Peyer's patch (tissue), 4 donors: Measurements from ENCODE around the gene FAM181B. TPM values are rescaled to one million over a fixed set of nuclear protein-coding genes. Genes with fewer than 3 reads are reported as not detected.
A peak's percentile ranks its signal among the peaks of the same experiment; 100 is the strongest.

ENCODE experiments used
- DNase-seq, 3 donors: peaks; one replicate each; pipeline ENCODE4 v3.0.0-alpha.2; 2017 to 2019
- H3K27ac ChIP-seq, 4 donors: fragments of 200-600 bp; sonication (generic); one replicate each; pipeline ENCODE4 v1.5.1; 2016 to 2019
- H3K27me3 ChIP-seq, 2 donors: fragments of 200-600 bp; sonication (generic); one replicate each; pipeline ENCODE4 v1.5.1; 2019
- H3K36me3 ChIP-seq, 3 donors: fragments of 200-600 bp; sonication (generic); one replicate each; pipeline ENCODE4 v1.5.1; 2016 to 2019
- H3K4me1 ChIP-seq, 4 donors: fragments of 200-600 bp; sonication (generic); one replicate each; pipeline ENCODE4 v1.5.1; 2016 to 2019
- H3K4me3 ChIP-seq, 4 donors: fragments of 200-600 bp; sonication (generic); 1 replicate in 3 of 4; 2 replicates in 1 of 4; pipeline ENCODE4 v1.5.1; 2016 to 2019; ENCODE audit warnings: mild to moderate bottlenecking in 1 of 4
- H3K9me3 ChIP-seq, 4 donors: fragments of 200-600 bp; sonication (generic); one replicate each; pipeline ENCODE4 v1.5.1; 2016 to 2019; ENCODE audit warnings: mild to moderate bottlenecking in 1 of 4
- CTCF ChIP-seq, 6 experiments: fragments of 450-650 bp in 4 of 6; fragments of 200-600 bp in 2 of 6; sonication (generic) in 1 of 6; IDR thresholded peaks; one replicate each; pipeline ENCODE4 v1.5.1; 2017 to 2019; ENCODE audit warnings: antibody characterized with exemption in 6 of 6, mild to moderate bottlenecking in 3 of 6, moderate library complexity in 1 of 6
- POLR2A ChIP-seq, 2 donors: fragments of 450-650 bp; IDR thresholded peaks; one replicate each; pipeline ENCODE4 v1.5.1; 2017; ENCODE audit warnings: antibody characterized with exemption in 2 of 2, mild to moderate bottlenecking in 2 of 2, moderate library complexity in 2 of 2
- total RNA-seq, 4 donors: library from RNA; depleted of rRNA; stranded (reverse); fragments of >200 nt; gene quantifications; one replicate each; pipeline ENCODE4 v1.1.0, GENCODE V29; 2016

The FAM181B gene
- total RNA-seq, 4 donors from 2014 or later = 0.27 to 2.5 (median 0.35) TPM; not detected in 1

GRCh38 chr11:82732348-82732733 is 1.3 kb downstream of the FAM181B start:
- Histone ChIP-seq H3K4me1 (peaks cover 0 to 16% (median 5%) of the 10 kb centered on the region in 4 donors), H3K27ac (no peak overlapping the region), H3K27me3 (peaks cover 0 to 18% of the 10 kb centered on the region in 2 donors), H3K4me3 (peak overlapping the region; percentile 22 to 66 (median 54)), H3K9me3 (no peaks in the 10 kb centered on the region), H3K36me3 (no peaks in the 10 kb centered on the region)
- no peak for DNase-seq
- no peak for TF ChIP-seq CTCF (IDR thresholded peaks at IDR 0.05)

GRCh38 chr11:82731691-82732277 is 1.9 kb downstream of the FAM181B start:
- no peak overlapping the region for H3K4me3 ChIP-seq
- TF ChIP-seq CTCF (IDR thresholded peaks at IDR 0.05) (no peak), POLR2A (IDR thresholded peaks at IDR 0.05) (no peak)
- H3K4me1 ChIP-seq = peaks cover 0 to 16% (median 5%) of the 10 kb centered on the region in 4 donors
- H3K36me3 ChIP-seq = no peaks in the 10 kb centered on the region
- no peak for DNase-seq
- peaks cover 0 to 18% of the 10 kb centered on the region in 2 donors for H3K27me3 ChIP-seq
- H3K9me3 ChIP-seq = no peaks in the 10 kb centered on the region
- no peak overlapping the region for H3K27ac ChIP-seq

- Histone ChIP-seq H3K36me3 (no peaks in the 10 kb centered on the region), H3K27ac (no peak overlapping the region), H3K4me1 (peaks cover 0 to 16% (median 5%) of the 10 kb centered on the region in 4 donors), H3K27me3 (peaks cover 0 to 18% of the 10 kb centered on the region in 2 donors), H3K4me3 (no peak overlapping the region), H3K9me3 (no peaks in the 10 kb centered on the region)
- no peak for DNase-seq
- no peak for TF ChIP-seq POLR2A (IDR thresholded peaks at IDR 0.05)
- no peak for TF ChIP-seq CTCF (IDR thresholded peaks at IDR 0.05)
Observed at GRCh38 chr11:82730754-82731153, 2.9 kb downstream of the FAM181B start.

- Histone ChIP-seq H3K4me3 (no peak overlapping the region), H3K27ac (no peak overlapping the region), H3K27me3 (peaks cover 0 to 18% of the 10 kb centered on the region in 2 donors), H3K36me3 (no peaks in the 10 kb centered on the region), H3K9me3 (no peaks in the 10 kb centered on the region), H3K4me1 (peaks cover 0 to 16% (median 5%) of the 10 kb centered on the region in 4 donors)
- TF ChIP-seq CTCF (IDR thresholded peaks at IDR 0.05) (no peak), POLR2A (IDR thresholded peaks at IDR 0.05) (no peak)
- DNase-seq = no peak
Observed at GRCh38 chr11:82730286-82730685, 3.4 kb downstream of the FAM181B start.

- H3K4me1 ChIP-seq = no peaks in the 10 kb centered on the region
- H3K9me3 ChIP-seq = no peaks in the 10 kb centered on the region
- DNase-seq = no peak
- no peak overlapping the region for H3K4me3 ChIP-seq
- no peaks in the 10 kb centered on the region for H3K27me3 ChIP-seq
- no peaks in the 10 kb centered on the region for H3K36me3 ChIP-seq
- TF ChIP-seq POLR2A (IDR thresholded peaks at IDR 0.05) = no peak
- no peak for TF ChIP-seq CTCF (IDR thresholded peaks at IDR 0.05)
- no peak overlapping the region for H3K27ac ChIP-seq
Observed at GRCh38 chr11:82724026-82724425, 9.6 kb downstream of the FAM181B start.

- no peak overlapping the region for H3K27ac ChIP-seq
- H3K36me3 ChIP-seq = no peaks in the 10 kb centered on the region
- no peaks in the 10 kb centered on the region for H3K9me3 ChIP-seq
- H3K4me3 ChIP-seq = no peak overlapping the region
- no peak for TF ChIP-seq POLR2A (IDR thresholded peaks at IDR 0.05)
- no peak for TF ChIP-seq CTCF (IDR thresholded peaks at IDR 0.05)
- H3K27me3 ChIP-seq = no peaks in the 10 kb centered on the region
- no peak for DNase-seq
- no peaks in the 10 kb centered on the region for H3K4me1 ChIP-seq
Observed at GRCh38 chr11:82722231-82722630, 11.4 kb downstream of the FAM181B start.
